Fibroblast of skin of back (primary cell): Measurements from ENCODE around the gene ZNF100. TPM values are rescaled to one million over a fixed set of nuclear protein-coding genes. Genes with fewer than 3 reads are reported as not detected.
A peak's percentile ranks its signal among the peaks of the same experiment; 100 is the strongest.
"Not testable (repeated sequence)": the region's sequence is repeated elsewhere in the genome, so short reads cannot be mapped to it uniquely, and the experiment has no call there.

ENCODE experiments used
- DNase-seq: peaks from one replicate; pipeline ENCODE4 v3.0.0-alpha.2; 2013
- polyA plus RNA-seq, 2 experiments: library from polyadenylated mRNA; unstranded; fragments of 120-200 nt; gene quantifications; one replicate each; pipeline ENCODE4 v1.2.1, GENCODE V29; 2013; ENCODE audit not compliant: insufficient read length in 2 of 2

ZNF100 gene
- polyA plus RNA-seq (2013, experiment 1 of 2; ENCODE audit: insufficient read length) = 2.5 TPM
- polyA plus RNA-seq (2013, experiment 2 of 2; ENCODE audit: insufficient read length) = 0.99 TPM

- peak; percentile 93 for DNase-seq
Measured at GRCh38 chr19:21767065-21767800, at the start of gene ZNF100. ZNF100 (minus strand) TSS chr19:21767579; CDS start chr19:21767429, 150 bp downstream.

- no peak for DNase-seq
Measured at GRCh38 chr19:21812448-21812847, 45.1 kb upstream of the ZNF100 start.

DNA sequence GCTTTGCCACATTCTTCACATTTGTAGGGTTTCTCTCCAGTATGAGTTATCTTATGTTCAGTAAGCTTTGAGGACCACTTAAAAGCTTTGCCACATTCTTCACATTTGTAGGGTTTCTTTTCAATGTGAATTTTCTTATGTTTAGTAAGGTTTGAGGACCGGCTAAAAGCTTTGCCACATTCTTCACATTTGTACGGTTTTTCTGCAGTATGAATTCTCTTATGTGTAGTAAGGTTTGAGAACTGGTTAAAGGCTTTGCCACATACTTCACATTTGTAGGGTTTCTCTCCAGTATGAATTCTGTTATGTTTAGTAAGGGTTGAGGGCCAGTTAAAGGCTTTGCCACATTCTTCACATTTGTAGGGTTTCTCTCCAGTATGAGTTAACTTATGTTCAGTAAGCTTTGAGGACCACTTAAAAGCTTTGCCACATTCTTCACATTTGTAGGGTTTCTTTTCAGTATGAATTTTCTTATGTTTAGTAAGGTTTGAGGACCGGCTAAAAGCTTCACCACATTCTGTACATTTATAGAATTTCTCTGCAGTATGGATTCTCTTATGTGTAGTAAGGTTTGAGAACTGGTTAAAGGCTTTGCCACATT is 41.1 kb upstream of the ZNF100 start:
- DNase-seq = not testable (repeated sequence)

DNA sequence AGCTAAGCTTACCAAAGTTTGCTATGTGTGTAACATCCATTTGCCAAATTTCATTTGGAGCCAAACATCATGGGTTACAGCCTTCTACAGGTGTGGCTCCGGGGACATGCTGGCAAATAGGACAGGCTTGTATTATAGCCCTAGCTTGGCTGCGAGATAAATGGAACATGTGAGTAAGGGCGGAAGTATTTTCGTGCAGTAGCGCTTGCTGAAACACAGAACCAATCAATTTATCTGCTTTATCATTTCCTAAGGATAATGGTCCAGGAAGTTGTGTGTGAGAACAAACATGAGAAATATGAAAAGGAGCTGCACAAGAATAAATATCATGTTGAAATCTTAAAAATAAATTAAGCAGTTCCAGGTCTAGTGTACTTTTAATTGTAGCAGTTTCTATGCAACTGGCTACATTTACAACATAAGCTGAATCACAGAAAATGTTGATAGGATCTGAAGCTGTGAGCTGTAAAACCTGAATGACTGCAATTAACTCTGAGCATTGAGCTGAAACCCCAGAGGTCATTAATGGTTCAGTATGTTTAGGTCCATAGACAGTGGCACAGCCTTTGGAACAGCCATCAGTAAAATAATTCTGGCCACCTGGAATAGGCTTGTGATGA is 22.2 kb upstream of the ZNF100 start:
- no peak for DNase-seq

- no peak for DNase-seq
Measured at GRCh38 chr19:21786936-21787335, 19.6 kb upstream of the ZNF100 start.

DNA sequence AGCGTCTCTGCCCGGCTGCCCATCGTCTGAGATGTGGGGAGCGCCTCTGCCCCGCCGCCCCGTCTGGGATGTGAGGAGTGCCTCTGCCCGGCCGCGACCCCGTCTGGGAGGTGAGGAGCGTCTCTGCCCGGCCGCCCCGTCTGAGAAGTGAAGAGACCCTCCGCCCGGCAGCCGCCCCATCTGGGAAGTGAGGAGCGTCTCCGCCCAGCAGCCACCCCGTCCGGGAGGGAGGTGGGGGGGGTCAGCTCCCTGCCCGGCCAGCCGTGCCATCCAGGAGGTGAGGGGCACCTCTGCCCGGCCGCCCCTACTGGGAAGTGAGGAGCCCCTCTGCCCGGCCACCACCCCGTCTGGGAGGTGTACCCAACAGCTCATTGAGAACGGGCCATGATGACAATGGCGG is 8.4 kb upstream of the ZNF100 start:
- DNase-seq = not testable (repeated sequence)

DNA sequence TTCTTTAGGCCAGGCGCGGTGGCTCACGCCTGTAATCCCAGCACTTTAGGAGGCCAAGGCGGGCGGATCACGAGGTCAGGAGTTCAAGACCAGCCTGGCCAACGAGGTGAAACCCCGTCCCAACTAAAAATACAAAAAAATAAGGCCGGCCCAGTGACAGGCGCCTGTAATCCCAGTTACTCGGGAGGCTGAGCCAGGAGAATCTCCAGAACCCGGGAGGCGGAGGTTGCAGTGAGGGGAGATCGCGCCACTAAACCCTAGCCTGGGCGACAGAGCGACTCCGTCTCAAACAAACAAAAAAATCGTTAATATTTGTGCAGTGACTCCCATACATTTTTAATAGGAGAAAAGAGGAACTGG is 694 bp downstream of the ZNF100 start:
- not testable (repeated sequence) for DNase-seq

DNA sequence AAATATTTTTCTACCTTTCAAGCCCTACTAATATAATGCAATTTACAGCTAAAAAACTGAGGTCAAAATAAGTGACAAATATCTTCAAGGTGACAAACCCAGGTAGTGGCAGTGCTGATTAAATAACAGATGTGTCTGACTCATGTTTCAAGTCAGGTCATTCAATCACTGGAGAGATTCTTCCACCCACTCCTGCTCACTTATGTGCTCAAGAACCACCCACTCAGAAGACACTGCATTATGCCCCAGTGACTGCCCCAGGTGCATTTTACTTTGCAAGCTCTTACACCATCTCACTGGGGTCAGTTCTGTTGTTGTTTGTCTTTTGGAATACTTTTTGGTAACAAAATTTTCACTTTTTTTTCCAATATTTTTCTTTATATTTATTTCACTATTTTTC is 2.2 kb downstream of the ZNF100 start:
- DNase-seq = no peak

DNA sequence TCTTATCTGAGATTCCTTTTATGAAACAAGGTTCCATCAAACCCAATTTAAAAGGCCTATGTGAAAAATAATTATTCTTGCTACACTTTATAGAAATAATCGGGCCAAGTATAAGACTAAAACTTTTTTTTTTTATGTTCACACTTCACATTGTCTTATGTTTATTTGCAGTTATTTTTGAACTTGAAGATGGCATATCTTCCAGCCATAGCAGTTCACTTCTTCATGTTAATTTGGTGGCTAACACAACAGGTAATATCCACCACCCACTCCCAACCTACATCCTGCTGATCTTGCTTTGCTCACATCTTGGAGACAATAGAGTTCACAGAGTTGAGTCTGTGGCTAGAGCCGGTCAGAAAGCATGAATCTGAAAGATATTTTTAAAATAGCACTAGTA is 5.8 kb downstream of the ZNF100 start:
- DNase-seq = not testable (repeated sequence)

DNA sequence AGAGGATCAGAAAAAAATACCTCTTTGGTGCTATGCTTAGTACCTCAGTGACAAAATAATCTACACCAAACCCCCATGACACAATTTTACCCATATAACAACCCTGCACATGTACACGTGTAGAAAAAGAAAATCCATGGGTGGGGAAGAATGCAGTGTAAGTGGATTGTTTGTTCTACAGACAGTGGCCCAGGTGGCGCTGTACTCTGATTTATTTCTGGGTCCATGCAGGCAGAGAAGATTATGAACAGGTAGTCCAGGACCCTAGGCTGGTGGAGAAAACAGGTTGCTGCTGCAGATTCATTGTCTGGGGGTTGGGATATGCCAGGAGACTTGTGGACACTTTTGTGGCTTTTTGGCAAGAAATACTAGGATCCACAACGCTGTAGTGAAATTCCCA is 9.1 kb downstream of the ZNF100 start:
- no peak for DNase-seq

- DNase-seq = not testable (repeated sequence)
Measured at GRCh38 chr19:21755555-21755954, 11.8 kb downstream of the ZNF100 start.

- peak; percentile 49 for DNase-seq
Measured at GRCh38 chr19:21751384-21751783, 16.0 kb downstream of the ZNF100 start.

DNA sequence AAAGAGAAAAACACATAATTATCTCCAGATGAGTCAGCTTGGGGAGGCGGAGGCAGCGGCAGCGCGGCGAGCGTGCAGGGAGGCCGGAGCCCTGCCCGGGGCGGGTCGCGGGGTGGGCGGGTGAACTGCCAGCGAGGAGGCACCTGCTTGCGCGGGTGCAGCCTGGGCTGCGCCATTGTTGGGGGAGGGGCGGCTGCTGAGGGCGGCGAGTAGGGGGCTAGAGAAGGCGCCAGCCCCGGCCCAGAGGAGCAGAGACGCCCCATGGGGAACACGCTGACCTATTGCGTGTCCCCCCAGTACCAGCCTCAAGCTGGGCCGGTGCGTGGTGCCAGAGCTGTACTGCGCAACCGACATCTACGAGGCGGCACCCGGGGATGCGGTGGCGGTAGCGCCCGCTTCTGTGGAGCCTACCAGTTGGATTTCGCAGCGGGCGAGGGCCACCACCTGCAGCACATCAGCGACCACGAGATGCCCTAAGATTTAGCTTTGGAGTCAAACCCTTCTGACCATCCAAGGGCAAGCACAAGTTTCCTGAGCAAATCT is 16.7 kb downstream of the ZNF100 start:
- no peak for DNase-seq

- peak; percentile 9 for DNase-seq
Measured at GRCh38 chr19:21749090-21749489, 18.3 kb downstream of the ZNF100 start.

DNA sequence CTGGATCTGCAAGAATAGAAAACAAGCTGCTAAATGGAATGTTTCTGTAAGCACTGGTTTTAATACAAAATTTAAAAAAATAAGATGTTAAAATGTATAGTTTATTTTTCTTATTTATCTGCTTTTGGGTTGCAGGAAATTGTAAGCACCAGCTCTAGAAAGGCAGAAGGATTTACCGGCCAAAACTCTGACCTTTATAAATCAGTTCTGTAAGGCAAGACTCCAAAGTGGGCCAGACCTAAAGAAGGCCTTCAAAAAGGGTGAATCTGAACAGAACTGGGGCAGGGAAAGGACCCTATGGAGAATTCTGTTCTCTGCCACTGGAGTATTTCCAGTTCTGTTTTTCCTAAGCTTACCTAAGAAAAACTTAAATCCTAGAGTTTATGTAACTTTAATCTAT is 19.3 kb downstream of the ZNF100 start:
- DNase-seq = no peak

DNA sequence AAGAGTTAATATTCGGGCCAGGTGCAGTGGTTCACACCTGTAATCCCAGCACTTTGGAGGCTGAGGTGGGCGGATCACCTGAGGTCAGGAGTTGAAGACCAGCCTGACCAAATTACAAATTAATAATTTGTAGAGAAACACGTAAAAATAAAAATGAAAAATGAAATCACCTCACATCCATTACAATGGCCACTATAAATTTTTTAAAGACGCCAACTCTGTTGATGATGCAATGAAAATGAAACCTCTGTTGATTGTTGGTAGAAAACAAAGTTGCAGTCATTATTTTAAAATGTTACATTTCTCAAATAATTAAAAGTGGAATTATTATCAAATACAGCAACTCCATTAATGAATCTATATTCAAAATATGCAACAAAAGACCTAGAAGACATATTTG is 26.8 kb downstream of the ZNF100 start:
- no peak for DNase-seq

DNA sequence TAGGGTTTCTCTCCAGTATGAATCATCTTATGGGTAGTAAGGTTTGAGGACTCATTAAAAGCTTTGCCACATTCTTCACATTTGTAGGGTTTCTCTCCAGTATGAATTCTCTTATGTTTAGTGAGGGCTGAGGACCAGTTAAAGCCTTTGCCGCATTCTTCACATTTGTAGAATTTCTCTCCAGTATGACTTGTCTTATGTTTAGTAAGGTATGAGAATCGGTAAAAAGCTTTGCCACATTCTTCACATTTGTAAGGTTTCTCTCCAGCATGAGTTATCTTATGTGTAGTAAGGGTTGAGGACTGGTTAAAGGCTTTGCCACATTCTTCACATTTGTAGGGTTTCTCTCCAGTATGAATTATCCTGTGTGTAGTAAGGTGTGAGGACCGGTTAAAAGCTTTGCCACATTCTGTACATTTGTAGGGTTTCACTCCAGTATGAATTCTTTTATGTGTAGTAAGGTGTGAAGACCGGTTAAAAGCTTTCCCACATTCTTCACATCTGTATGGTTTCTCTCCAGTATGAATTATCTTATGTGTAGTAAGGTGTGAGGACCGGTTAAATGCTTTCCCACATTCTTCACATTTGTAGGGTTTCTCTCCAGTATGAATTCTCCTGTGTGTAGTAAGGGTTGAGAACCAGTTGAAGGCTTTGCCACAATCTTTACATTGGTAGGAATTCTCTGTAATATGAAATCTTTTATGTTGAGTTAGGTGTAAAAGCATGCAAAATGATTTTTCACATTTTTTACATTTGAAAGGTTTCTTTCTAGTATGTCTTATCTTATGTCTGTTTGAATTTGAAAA is 40.2 kb downstream of the ZNF100 start:
- not testable (repeated sequence) for DNase-seq

GRCh38 chr19:21713761-21714160 is 53.6 kb downstream of the ZNF100 start:
- DNase-seq = no peak

GRCh38 chr19:21709464-21709863 is 57.9 kb downstream of the ZNF100 start:
- DNase-seq = no peak

DNA sequence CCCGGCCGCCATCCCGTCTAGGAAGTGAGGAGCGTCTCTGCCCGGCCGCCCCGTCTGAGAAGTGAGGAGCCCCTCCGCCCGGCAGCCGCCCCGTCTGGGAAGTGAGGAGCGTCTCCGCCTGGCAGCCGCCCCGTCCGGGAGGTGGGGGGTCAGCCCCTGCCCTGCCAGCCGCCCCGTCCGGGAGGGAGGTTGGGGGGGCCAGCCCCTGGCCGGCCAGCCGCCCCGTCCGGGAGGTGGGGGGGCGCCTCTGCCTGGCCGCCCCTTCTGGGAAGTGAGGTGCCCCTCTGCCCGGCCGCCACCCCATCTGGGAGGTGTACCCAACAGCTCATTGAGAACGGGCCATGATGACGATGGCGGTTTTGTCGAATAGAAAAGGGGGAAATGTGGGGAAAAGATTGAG is 59.5 kb downstream of the ZNF100 start:
- not testable (repeated sequence) for DNase-seq

DNA sequence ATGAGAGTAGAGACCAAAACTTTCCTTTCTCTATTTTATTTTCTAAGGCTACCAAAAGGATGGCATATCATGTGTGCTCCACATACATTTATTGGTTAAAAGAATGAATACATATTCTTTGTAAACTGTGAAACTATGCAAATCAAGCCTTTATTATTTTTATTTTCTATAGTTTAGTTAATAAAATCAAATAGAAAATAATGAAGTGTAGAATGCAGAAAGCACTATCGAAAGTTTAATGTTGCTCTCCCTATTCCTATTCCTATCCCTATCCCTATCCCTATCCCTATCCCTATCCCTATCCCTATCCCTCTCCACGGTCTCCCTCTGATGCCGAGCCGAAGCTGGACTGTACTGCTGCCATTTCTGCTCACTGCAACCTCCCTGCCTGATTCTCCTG is 60.3 kb downstream of the ZNF100 start:
- no peak for DNase-seq

DNA sequence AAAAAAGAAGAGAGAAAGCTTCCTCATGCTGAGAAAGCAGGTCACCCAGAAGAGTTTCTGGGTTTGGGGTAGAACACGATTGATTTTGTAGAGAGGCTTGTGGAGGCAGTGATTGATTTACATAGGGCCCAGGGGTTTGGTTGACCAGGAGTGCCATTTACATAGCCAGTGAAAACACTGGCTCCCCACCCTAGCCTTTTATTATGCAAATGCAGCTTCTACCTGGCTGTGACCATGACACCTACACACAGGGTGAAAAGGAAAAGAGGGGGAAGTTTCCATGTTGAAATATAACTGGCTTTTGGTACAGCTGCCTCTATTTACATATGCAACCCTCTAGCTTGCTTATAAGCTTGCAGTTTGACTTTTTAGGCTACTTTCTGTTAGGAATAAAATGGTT is 62.0 kb downstream of the ZNF100 start:
- no peak for DNase-seq

GRCh38 chr19:21704320-21704719 is 63.1 kb downstream of the ZNF100 start:
- no peak for DNase-seq
